Measurements from ENCODE around the gene PILRA. TPM values are rescaled to one million over a fixed set of nuclear protein-coding genes. Genes with fewer than 3 reads are reported as not detected.

The PILRA gene
- total and polyA plus RNA-seq, 2 experiments from 2014 or later, result 0.38 to 5.3 TPM

- no peak for TF ChIP-seq ZNF462 (CRISPR knock-in tag; IDR thresholded peaks at IDR 0.05)
Observed at GRCh38 chr7:100398239-100398638, 25.0 kb downstream of the PILRA start (continued).

- no peaks in the 10 kb centered on the region for H3K79me2 ChIP-seq (replicated peaks; ENCODE audit: insufficient read depth)
- H3K27ac ChIP-seq (ENCODE audit: low read depth), result no peak overlapping the region
- peaks cover 19% of the 10 kb centered on the region for H3K4me1 Mint-ChIP-seq
- H3K27me3 Mint-ChIP-seq (ENCODE audit: insufficient read depth, low read depth, poor library complexity), result peaks cover 10% of the 10 kb centered on the region
- no peak overlapping the region for H3K4me2 ChIP-seq
- peaks cover 10% of the 10 kb centered on the region for H3K4me1 ChIP-seq (ENCODE audit: insufficient read depth)
- no peak overlapping the region for H3K27ac Mint-ChIP-seq
- no peak overlapping the region for H3K4me3 ChIP-seq
- DNase-seq (ENCODE audit: low spot score) (no peak), ATAC-seq (no peak)
- H3K9me3 Mint-ChIP-seq, result no peaks in the 10 kb centered on the region
- no peak overlapping the region for H2AFZ ChIP-seq
- H4K20me1 ChIP-seq (replicated peaks; ENCODE audit: insufficient read depth), result no peaks in the 10 kb centered on the region; the same call in 1 of the 2 replicates
- H3K36me3 Mint-ChIP-seq (ENCODE audit: low read depth), result no peaks in the 10 kb centered on the region
- no peak overlapping the region for H3K4me3 Mint-ChIP-seq
- no peaks in the 10 kb centered on the region for H3K36me3 ChIP-seq (ENCODE audit: insufficient read depth)
- H3K9me2 ChIP-seq (ENCODE audit: insufficient read depth), result no peaks in the 10 kb centered on the region
- no peaks in the 10 kb centered on the region for H3F3A ChIP-seq (replicated peaks; ENCODE audit: low read depth)
- H3K27me3 ChIP-seq (ENCODE audit: insufficient read depth), result 0 out of 2 replicates have a peak, but pooled peaks cover 8% of the 10 kb centered on the region
- TF ChIP-seq EZH2phosphoT487 (IDR thresholded peaks at IDR 0.05; ENCODE audit: unreplicated experiment), result no peak
- no peak for TF ChIP-seq ZNF114 (CRISPR knock-in tag; IDR thresholded peaks at IDR 0.05)
- no peak for TF ChIP-seq STAT1 (IDR thresholded peaks at IDR 0.05; ENCODE audit: unreplicated experiment)
- TF ChIP-seq REST (IDR thresholded peaks at IDR 0.05; ENCODE audit: unreplicated experiment), result no peak
- no peak for TF ChIP-seq CTCF (conservative IDR thresholded peaks at IDR 0.05; ENCODE audit: low read depth in 2 of 2)
Observed at GRCh38 chr7:100400041-100400440, 26.8 kb downstream of the PILRA start.
